Hematopoietic multipotent progenitor cell treated with erythropoietin and hydrocortisone succinate and interleukin-3 and kit ligand, for 17 days (in vitro differentiated cells): ENCODE results near the gene CTNND1.
"Not testable (repeated sequence)": the region's sequence is repeated elsewhere in the genome, so short reads cannot be mapped to it uniquely, and the experiment has no call there.

Experiments
- DNase-seq: peaks from one replicate; pipeline ENCODE4 v3.0.0-alpha.2; 2015; ENCODE audit warnings: low spot score

CTNND1 gene

GRCh38 chr11:57793351-57794115 is 31.9 kb downstream of the CTNND1 start:
- DNase-seq, result no peak

- no peak for DNase-seq
These were observed 37.4 kb downstream of the CTNND1 start for GRCh38 chr11:57798905-57799559.

- peak; percentile 68 for DNase-seq
These were observed 39.0 kb downstream of the CTNND1 start for GRCh38 chr11:57800444-57801182.

GRCh38 chr11:57801183-57801485 is 39.5 kb downstream of the CTNND1 start:
- no peak for DNase-seq

- no peak for DNase-seq
These were observed 40.8 kb downstream of the CTNND1 start for GRCh38 chr11:57802411-57802810.

- DNase-seq, result no peak
These were observed 42.9 kb downstream of the CTNND1 start for GRCh38 chr11:57804466-57804865.

- no peak for DNase-seq
These were observed 44.2 kb downstream of the CTNND1 start for GRCh38 chr11:57805780-57806179.

GRCh38 chr11:57812634-57813033 is 51.0 kb downstream of the CTNND1 start:
- DNase-seq, result no peak

- no peak for DNase-seq
These were observed 53.9 kb downstream of the CTNND1 start for GRCh38 chr11:57815476-57815875.

- DNase-seq, result no peak
These were observed 54.3 kb downstream of the CTNND1 start for GRCh38 chr11:57815877-57816276.

- no peak for DNase-seq
These were observed 57.2 kb downstream of the CTNND1 start for GRCh38 chr11:57818812-57819211.

GRCh38 chr11:57819252-57819979 is 57.8 kb downstream of the CTNND1 start:
- no peak for DNase-seq

- no peak for DNase-seq
These were observed 62.3 kb downstream of the CTNND1 start for GRCh38 chr11:57823859-57824258.

GRCh38 chr11:57834852-57835251 is 73.2 kb downstream of the CTNND1 start:
- no peak for DNase-seq

GRCh38 chr11:57838609-57839008 is 77.0 kb downstream of the CTNND1 start:
- not testable (repeated sequence) for DNase-seq

- no peak for DNase-seq
These were observed 81.3 kb downstream of the CTNND1 start for GRCh38 chr11:57842873-57843272.

- DNase-seq, result no peak
These were observed 106.4 kb downstream of the CTNND1 start for GRCh38 chr11:57867966-57868365.

GRCh38 chr11:57868491-57868890 is 106.9 kb downstream of the CTNND1 start:
- DNase-seq, result no peak
